HG02571 (cell line): Measurements from ENCODE around the gene DDX24.

ENCODE experiments used
- ATAC-seq: cut with Tn5 transposase; IDR thresholded peaks from one replicate; pipeline ENCODE4 v1.9.1; 2021; ENCODE audit warnings: mild to moderate bottlenecking, moderate library complexity; ENCODE audit not compliant: unreplicated experiment

Gene DDX24

DNA sequence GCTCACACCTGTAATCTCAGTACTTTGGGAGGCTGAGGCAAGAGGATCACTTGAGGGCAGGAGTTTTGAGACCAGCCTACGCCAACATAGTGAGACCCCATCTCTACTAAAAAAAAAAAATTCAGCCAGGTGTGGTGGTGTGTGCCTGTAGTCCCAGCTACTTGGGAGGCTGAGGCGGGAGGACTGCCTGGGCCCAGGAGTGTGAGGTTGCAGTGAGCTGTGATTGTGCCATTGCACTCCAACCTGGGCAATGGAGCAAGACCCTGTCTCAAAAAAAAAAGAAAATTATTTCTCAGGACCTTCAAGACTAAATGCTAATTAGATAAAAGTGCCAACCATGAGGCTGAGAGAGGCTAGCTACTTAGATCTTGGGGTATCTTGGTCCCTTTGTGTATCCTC lies 31.4 kb downstream of the DDX24 start:
- ATAC-seq = no peak

DNA sequence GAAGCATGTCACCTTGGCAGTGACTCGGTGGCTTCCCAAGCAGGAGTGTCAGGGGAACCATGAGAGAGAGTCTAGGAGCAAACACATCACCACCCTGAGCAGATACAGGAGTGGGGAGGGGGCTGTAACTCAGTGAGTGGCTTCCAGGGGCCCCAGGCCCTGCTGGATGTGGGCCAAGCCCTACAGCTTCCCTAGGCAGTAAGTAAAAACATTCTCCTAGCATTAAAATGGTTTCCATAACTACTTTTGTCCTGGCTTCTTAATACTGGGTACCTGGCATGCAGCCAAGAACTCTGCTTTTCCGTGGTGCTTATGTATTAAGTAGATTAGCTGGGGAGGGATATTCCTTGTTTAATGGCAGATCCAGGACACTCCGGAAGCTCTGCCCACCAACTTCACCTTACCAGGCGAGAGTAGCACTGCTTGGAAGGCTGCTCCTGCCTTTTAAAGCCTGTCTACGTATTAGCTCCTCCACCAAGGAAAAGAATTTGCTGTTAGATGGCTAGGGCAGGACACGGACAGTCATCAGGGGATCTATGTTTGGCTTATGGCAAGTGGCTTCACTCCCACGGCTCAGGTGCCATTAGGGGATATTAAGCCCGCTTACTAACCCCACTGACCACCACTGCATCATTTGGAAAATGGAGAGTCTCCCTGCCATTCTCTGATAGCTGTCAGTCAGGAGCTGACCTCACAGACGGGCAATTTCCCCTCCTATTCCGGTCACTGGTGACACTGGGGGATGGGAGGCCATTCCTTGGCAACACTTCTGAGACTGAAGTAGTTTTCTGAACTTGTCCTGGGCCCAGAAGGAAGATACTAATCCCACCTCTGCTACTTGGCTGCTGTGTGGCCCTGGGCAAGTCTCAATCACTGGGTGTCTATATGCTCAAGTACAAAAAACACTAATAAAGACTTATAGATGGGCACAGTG lies 32.0 kb downstream of the DDX24 start:
- no peak for ATAC-seq

DNA sequence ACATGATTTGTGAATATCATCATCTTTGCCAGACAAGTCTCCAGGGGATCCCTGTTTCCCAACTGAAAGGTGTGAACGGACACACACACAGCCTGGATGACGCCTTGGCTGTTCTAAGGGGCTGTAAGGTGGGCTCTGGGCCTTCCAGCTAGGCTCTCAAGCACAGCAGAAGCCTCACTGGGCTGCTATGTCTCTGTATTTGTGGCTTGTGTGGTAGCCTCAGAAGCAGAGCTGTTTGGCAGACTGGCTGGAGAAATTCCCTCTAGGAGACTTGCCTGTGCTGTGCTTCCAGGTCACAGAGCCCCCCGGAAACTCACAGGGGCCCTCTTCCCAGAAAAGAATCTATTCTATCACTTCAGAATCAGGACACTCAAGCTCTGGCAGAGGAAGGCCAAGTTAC lies 33.4 kb downstream of the DDX24 start:
- ATAC-seq = no peak

DNA sequence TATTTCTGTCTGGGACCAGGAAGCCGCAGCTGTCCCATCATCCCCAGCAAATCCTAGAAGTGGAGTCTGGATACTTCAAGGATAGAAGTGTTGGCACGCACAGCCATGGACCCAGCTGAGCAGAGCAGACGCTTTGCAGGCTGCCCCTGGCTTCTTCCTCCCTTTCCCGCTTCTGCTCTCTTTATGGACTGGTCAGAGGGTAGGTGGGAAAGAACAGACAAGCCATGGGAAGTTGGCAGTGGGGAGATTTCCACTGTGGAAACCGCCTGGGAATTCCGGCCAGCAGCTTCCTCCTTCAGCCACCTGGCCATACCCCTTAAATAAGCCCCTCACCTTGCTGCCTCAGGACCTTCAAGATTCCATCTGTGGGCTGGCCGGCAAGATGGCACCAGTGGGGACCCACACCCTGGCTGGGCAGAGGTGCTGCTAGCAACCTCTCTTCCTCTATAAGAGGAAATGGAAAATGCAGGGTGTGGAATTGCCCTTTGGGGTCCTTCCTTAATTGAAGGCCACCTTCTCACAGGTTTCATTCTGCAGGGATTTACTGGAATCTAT lies 34.2 kb downstream of the DDX24 start:
- ATAC-seq = no peak

- ATAC-seq = no peak
Measured at GRCh38 chr14:94045563-94046345, 35.2 kb downstream of the DDX24 start.

GRCh38 chr14:94045101-94045500 lies 35.9 kb downstream of the DDX24 start:
- ATAC-seq = no peak

- ATAC-seq = no peak
Measured at GRCh38 chr14:94044476-94045091, 36.4 kb downstream of the DDX24 start.

- ATAC-seq = no peak
Measured at GRCh38 chr14:94043756-94044475, 37.1 kb downstream of the DDX24 start.

DNA sequence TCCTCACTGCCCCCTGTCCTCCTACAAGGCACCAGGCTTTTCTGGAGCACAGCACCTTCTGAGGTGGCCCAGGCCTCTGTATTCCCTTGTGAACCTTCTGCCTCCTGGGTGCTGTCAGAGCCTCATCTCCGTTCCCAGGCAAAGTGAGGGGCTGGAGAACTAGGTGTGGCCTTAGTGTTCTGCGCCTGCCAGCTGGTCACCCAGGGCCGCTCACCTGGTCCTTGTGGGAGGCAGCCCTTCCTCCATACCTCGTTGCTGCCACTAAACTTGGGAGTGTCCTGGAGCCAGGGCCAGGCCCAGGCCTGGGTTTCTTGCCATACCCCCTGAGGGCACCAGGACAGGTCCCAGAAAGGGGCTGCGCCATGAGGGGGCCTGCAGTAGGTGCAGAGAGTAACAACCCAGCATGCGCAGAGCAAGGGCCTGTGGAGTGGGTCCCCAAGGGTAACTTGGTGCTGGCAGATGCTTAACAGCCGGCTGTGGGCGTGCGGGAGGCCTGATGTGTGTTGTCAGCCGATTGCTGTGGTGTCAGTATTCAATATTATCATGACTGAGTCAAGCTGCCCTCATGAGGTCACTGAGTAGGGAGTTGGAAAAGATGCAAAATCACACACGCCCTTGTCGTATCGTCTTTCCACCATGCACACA lies 37.8 kb downstream of the DDX24 start:
- ATAC-seq = no peak

DNA sequence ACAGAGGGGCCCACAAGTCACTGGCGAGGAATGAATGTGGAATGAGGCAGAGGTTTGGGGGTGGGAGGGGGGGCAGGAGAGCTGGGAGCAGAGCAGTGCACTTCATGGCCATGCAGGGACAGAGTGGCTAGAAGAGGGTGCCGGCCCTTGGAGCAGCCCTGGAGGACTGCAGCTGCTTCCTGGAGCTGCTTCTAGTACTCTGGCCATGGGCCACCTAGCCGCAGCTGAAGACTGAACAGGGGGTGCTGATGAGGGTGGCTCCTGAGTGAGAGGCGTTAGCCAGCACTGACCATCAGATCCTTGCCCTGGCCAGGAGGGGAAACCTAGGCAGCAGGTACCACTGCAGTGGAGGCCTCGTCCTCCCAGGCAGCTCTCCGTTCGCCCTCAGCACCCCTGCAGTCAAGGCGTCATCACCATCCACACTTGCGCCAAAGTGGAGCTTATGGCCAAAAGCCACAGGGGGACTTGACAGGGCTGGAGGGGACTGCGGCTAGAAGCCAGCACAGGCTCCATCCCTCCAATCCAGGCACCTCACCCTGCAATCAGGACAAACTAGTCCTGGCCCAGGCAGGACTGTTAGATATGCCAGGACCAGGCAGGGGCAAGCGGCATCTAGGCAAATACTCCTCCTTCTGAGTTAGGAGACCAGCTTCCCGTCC lies 38.4 kb downstream of the DDX24 start:
- ATAC-seq = no peak

GRCh38 chr14:94041551-94042346 lies 39.3 kb downstream of the DDX24 start:
- no peak for ATAC-seq

DNA sequence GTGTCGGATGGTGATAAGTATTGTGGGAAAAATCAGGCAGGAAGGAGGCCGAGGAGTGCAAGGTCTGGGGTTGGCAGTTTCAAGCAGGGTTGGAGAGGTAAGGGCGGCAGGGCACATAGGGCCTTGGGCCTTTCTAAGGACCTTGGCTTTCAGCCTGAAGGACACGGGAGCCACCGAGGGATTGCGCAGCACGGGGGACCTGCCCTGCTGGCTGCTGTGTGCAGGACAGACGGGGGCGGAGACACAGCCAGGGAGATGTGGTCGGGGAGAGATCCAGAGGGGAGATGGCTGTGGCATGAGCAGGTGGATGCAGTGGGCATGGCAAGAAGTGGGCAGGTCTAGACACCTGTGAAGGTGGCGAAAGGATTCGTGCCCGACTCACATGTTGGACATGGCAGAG lies 40.2 kb downstream of the DDX24 start:
- no peak for ATAC-seq

GRCh38 chr14:94040247-94040646 lies 40.8 kb downstream of the DDX24 start:
- ATAC-seq = no peak

- no peak for ATAC-seq
Measured at GRCh38 chr14:94038921-94039629, 41.9 kb downstream of the DDX24 start.

GRCh38 chr14:94038510-94038909 lies 42.5 kb downstream of the DDX24 start:
- no peak for ATAC-seq

GRCh38 chr14:94037954-94038353 lies 43.0 kb downstream of the DDX24 start:
- no peak for ATAC-seq

GRCh38 chr14:94036313-94037167 lies 44.5 kb downstream of the DDX24 start:
- ATAC-seq = no peak
